DND-41 (cell line): ENCODE data around the gene FCER1G.

Experiments used
- EZH2 ChIP-seq: IDR thresholded peaks from 3 replicates; pipeline ENCODE4 v1.6.1; 2012; ENCODE audit warnings: borderline replicate concordance, low read depth, mild to moderate bottlenecking, moderate library complexity, low read length, inconsistent platforms; ENCODE audit not compliant: severe bottlenecking
- TF ChIP-seq, protein P1 (sequence below): IDR thresholded peaks from 2 replicates; pipeline ENCODE4 v1.5.1; 2012; ENCODE audit warnings: borderline replicate concordance, low read length, moderate library complexity, mild to moderate bottlenecking; ENCODE audit not compliant: poor library complexity, severe bottlenecking; ENCODE audit errors: extremely low read depth

DNA sequence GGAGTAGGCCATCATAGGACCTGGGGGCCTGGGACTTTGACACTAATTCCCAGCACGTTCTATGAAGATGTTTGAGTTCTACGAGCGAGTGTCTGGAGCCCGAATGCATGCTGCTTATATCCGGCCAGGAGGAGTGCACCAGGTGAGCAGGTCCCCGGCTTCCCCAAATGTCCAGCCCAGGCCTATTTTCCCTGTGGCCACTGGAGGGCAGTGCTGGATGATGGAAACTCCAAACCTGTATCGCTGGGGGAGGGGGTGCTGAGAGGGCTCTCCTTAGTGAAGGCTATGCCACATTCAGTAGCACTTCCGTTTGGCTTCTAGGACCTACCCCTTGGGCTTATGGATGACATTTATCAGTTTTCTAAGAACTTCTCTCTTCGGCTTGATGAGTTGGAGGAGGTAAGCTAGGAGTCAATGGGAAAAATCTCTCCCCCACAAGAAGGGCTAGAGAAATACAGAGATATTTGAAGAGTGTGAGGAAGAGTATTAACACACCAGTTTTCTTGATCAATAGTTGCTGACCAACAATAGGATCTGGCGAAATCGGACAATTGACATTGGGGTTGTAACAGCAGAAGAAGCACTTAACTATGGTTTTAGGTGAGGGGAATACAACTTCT, 5.2 kb upstream of the FCER1G start:
- TF ChIP-seq, protein P1, sequence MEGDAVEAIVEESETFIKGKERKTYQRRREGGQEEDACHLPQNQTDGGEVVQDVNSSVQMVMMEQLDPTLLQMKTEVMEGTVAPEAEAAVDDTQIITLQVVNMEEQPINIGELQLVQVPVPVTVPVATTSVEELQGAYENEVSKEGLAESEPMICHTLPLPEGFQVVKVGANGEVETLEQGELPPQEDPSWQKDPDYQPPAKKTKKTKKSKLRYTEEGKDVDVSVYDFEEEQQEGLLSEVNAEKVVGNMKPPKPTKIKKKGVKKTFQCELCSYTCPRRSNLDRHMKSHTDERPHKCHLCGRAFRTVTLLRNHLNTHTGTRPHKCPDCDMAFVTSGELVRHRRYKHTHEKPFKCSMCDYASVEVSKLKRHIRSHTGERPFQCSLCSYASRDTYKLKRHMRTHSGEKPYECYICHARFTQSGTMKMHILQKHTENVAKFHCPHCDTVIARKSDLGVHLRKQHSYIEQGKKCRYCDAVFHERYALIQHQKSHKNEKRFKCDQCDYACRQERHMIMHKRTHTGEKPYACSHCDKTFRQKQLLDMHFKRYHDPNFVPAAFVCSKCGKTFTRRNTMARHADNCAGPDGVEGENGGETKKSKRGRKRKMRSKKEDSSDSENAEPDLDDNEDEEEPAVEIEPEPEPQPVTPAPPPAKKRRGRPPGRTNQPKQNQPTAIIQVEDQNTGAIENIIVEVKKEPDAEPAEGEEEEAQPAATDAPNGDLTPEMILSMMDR = peak; percentile 91
- TF ChIP-seq EZH2 = no peak
